ENCODE measurements around the gene PKD1L1.

DNA sequence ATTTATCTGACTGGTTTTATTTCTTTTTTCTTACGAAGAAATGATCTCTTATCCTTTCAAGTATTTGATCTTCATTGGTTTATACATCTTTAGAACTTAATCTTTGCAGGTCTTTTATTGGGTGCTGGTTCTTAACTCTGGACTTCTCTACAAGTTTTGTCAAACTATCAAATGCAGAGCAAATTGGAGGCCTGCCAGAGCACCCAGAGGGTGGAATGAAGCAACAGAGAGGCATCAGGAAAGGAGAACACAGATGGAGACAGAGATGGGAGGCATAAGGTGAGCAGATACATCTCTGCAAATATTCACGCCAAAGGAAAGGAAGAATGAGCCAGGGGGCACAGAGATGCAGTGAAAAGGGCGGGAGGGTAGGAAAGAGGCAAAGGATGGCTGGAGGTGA lies 130.3 kb downstream of the PKD1L1 start:
- TF ChIP-seq, protein P1, sequence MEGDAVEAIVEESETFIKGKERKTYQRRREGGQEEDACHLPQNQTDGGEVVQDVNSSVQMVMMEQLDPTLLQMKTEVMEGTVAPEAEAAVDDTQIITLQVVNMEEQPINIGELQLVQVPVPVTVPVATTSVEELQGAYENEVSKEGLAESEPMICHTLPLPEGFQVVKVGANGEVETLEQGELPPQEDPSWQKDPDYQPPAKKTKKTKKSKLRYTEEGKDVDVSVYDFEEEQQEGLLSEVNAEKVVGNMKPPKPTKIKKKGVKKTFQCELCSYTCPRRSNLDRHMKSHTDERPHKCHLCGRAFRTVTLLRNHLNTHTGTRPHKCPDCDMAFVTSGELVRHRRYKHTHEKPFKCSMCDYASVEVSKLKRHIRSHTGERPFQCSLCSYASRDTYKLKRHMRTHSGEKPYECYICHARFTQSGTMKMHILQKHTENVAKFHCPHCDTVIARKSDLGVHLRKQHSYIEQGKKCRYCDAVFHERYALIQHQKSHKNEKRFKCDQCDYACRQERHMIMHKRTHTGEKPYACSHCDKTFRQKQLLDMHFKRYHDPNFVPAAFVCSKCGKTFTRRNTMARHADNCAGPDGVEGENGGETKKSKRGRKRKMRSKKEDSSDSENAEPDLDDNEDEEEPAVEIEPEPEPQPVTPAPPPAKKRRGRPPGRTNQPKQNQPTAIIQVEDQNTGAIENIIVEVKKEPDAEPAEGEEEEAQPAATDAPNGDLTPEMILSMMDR (IDR thresholded peaks at IDR 0.05 in 4 of 5, conservative IDR thresholded peaks at IDR 0.05 in 1 of 5) = no peak
- TF ChIP-seq POLR2A (IDR thresholded peaks at IDR 0.05) = no peak
